Tibial nerve (tissue), 3 donors: ENCODE measurements around the gene CEBPA.

Source experiments
- POLR2A ChIP-seq, 2 donors: fragments of 450-650 bp; IDR thresholded peaks; one replicate each; pipeline ENCODE4 v1.6.1; 2017; ENCODE audit warnings: antibody characterized with exemption in 2 of 2, mild to moderate bottlenecking in 2 of 2, moderate library complexity in 2 of 2
- TF ChIP-seq, protein P1 (sequence below), 5 experiments: fragments of 200-600 bp in 3 of 5; fragments of 450-650 bp in 2 of 5; sonication (generic) in 3 of 5; IDR thresholded peaks; one replicate each; pipeline ENCODE4 v1.5.1; 2016 to 2019; ENCODE audit warnings: antibody characterized with exemption in 5 of 5, mild to moderate bottlenecking in 3 of 5, moderate library complexity in 2 of 5

DNA sequence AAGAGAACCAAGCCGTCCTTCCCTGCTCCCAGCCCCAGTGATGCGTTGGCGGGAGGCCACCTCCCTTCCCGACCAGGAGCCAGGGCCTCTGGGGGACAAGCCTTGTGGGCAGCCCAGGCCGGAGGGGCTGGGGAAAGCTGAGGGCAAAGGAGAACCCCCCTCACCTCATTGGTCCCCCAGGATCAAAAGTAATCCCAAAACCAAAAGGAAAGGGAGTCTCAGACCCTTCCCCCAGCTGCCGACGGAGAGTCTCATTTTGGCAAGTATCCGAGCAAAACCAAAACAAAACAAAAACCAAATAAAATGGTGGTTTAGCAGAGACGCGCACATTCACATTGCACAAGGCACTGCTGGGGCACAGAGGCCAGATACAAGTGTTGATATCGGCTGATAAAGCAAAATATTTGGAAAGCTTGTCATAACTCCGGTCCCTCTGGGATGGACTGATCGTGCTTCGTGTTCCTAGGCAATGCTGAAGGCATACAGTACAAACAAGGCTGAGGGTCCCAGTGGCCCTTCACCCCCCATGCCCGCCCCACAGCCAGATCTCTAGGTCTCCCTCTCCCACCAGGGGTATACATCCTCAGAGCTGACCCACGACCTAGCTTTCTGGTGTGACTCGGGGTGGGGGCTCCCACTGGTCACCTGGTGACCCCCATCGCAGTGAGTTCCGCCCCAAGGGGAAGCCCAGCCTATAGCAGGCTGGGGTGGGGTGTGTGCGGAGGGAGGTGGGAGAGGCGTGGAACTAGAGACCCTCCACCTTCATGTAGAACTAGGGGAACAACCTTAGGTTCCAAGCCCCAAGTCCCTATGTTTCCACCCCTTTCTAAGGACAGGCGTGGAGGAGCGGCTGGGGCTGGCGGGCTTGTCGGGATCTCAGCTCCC, 2.1 kb downstream of the CEBPA start:
- TF ChIP-seq, protein P1, sequence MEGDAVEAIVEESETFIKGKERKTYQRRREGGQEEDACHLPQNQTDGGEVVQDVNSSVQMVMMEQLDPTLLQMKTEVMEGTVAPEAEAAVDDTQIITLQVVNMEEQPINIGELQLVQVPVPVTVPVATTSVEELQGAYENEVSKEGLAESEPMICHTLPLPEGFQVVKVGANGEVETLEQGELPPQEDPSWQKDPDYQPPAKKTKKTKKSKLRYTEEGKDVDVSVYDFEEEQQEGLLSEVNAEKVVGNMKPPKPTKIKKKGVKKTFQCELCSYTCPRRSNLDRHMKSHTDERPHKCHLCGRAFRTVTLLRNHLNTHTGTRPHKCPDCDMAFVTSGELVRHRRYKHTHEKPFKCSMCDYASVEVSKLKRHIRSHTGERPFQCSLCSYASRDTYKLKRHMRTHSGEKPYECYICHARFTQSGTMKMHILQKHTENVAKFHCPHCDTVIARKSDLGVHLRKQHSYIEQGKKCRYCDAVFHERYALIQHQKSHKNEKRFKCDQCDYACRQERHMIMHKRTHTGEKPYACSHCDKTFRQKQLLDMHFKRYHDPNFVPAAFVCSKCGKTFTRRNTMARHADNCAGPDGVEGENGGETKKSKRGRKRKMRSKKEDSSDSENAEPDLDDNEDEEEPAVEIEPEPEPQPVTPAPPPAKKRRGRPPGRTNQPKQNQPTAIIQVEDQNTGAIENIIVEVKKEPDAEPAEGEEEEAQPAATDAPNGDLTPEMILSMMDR (IDR thresholded peaks at IDR 0.05) = no peak
- TF ChIP-seq POLR2A (IDR thresholded peaks at IDR 0.05) = no peak
